HCT116 (cell line): ENCODE results near the gene KLF2.

ENCODE experiments used
- POLR2AphosphoS5 ChIP-seq: IDR thresholded peaks from 2 replicates; pipeline ENCODE4 v1.6.1; 2011; ENCODE audit warnings: mild to moderate bottlenecking, low read depth, low read length, moderate library complexity
- SP1 ChIP-seq: IDR thresholded peaks from 2 replicates; pipeline ENCODE4 v1.6.1; 2012; ENCODE audit warnings: low read depth
- TCF7L2 ChIP-seq: IDR thresholded peaks from 2 replicates; pipeline ENCODE4 v1.7.0; 2011; ENCODE audit warnings: borderline replicate concordance, inconsistent platforms; ENCODE audit not compliant: insufficient read depth, insufficient read length; ENCODE audit errors: extremely low read depth
- TF ChIP-seq, protein P1 (sequence below), 3 experiments: fragments of 200-600 bp in 1 of 3; sonication (generic) in 1 of 3; IDR thresholded peaks in 2 of 3; conservative IDR thresholded peaks in 1 of 3; 2 replicates each; pipeline ENCODE4 v1.5.1; 2012 to 2017; ENCODE audit warnings: low read depth in 2 of 3, low read length in 2 of 3, antibody characterized with exemption in 1 of 3, borderline replicate concordance in 1 of 3, control low read depth in 1 of 3, mild to moderate bottlenecking in 1 of 3, mixed read lengths in 1 of 3, mixed run types in 1 of 3, moderate library complexity in 1 of 3; ENCODE audit not compliant: insufficient read depth in 1 of 3
- TF ChIP-seq, protein P2 (sequence below): IDR thresholded peaks from 2 replicates; pipeline ENCODE4 v1.6.1; 2012

DNA sequence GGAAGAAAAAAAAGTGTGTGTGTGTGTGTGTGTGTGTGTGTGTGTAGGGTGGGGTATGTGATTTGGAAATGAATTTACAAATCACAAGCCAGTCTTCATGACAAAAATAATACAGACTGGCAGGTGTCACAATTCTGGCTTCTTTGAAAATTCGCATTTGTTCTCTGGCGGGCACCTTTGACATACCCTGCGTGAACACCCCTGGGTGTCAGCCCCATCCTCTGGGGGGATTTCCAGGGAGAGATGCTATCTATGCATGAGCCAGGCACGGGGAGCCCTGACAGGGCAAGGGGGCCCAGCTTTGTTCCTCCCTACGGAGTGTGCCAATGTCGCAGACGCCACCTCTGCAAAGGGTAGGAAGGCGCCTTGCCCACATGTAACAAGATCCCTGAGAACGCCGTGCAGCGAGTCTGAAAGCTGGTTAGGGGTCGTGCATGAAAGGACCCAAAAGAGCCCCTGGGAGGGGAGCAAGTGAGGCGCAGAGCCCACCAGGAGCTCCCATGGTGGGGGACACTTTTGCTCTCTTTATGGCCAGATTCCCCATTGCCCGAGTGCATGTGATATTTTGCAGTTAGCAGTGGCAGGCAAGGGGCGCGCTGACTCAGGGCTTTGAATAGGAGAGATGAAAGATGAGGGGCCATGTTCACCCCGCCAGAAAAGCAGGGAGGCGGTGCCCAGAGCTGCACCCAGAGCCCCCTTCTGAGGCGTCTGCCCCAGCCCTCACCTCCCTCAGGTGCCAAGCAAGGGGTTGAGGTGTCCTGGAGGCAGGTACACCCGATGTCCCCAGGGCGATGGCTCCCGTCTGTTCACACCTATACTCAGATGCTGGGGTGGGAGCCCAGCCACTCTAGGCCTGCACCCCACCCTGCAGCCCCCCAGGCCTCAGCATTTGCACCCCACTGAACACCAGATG lies 45.3 kb downstream of the KLF2 start:
- TF ChIP-seq SP1 (no peak), TCF7L2 (no peak), POLR2AphosphoS5 (no peak)
- TF ChIP-seq, protein P1, sequence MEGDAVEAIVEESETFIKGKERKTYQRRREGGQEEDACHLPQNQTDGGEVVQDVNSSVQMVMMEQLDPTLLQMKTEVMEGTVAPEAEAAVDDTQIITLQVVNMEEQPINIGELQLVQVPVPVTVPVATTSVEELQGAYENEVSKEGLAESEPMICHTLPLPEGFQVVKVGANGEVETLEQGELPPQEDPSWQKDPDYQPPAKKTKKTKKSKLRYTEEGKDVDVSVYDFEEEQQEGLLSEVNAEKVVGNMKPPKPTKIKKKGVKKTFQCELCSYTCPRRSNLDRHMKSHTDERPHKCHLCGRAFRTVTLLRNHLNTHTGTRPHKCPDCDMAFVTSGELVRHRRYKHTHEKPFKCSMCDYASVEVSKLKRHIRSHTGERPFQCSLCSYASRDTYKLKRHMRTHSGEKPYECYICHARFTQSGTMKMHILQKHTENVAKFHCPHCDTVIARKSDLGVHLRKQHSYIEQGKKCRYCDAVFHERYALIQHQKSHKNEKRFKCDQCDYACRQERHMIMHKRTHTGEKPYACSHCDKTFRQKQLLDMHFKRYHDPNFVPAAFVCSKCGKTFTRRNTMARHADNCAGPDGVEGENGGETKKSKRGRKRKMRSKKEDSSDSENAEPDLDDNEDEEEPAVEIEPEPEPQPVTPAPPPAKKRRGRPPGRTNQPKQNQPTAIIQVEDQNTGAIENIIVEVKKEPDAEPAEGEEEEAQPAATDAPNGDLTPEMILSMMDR (IDR thresholded peaks at IDR 0.05 in 2 of 3, conservative IDR thresholded peaks at IDR 0.05 in 1 of 3; ENCODE audit: borderline replicate concordance in 1 of 3, insufficient read depth in 1 of 3, low read depth in 2 of 3, low read length in 2 of 3), result no peak
- TF ChIP-seq, protein P2, sequence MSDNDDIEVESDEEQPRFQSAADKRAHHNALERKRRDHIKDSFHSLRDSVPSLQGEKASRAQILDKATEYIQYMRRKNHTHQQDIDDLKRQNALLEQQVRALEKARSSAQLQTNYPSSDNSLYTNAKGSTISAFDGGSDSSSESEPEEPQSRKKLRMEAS, result no peak
